ENCODE data around the gene PTCH2.

GRCh38 chr1:44785501-44786137 lies 57.4 kb downstream of the PTCH2 start:
- TF ChIP-seq MED8 (CRISPR knock-in tag; IDR thresholded peaks at IDR 0.05; ENCODE audit: insufficient replicate concordance) (no peak), HOXA9 (CRISPR knock-in tag; IDR thresholded peaks at IDR 0.05; ENCODE audit: borderline replicate concordance) (no peak), ZEB1 (IDR thresholded peaks at IDR 0.05; ENCODE audit: insufficient replicate concordance, low read depth) (no peak), CREM (IDR thresholded peaks at IDR 0.05) (no peak), CREM (CRISPR knock-in tag; IDR thresholded peaks at IDR 0.05) (no peak), CEBPB (IDR thresholded peaks at IDR 0.05; ENCODE audit: borderline replicate concordance, low read depth, low read length) (no peak), ZFP41 (CRISPR knock-in tag; IDR thresholded peaks at IDR 0.05; ENCODE audit: borderline replicate concordance) (no peak), POLR2A (IDR thresholded peaks at IDR 0.05; ENCODE audit: insufficient read depth in 1 of 2, low read depth in 2 of 2, low read length in 2 of 2) (no peak; a peak in 1 of 4 replicates), SP140L (CRISPR knock-in tag; IDR thresholded peaks at IDR 0.05; ENCODE audit: borderline replicate concordance) (no peak), MAX (IDR thresholded peaks at IDR 0.05) (no peak), STAT5B (CRISPR knock-in tag; IDR thresholded peaks at IDR 0.05) (no peak), TRIM24 (CRISPR knock-in tag; IDR thresholded peaks at IDR 0.05) (no peak)

All from HepG2 (cell line).